Stimulated activated CD8-positive, alpha-beta memory T cell treated with anti-CD3 and anti-CD28 coated beads, Interleukin-2, amount 100 ng/mL, for 1 hour (primary cell): ENCODE data around the gene NRG2.

Source experiments
- DNase-seq, 2 donors: peaks; one replicate each; pipeline ENCODE4 v3.0.0-alpha.2; 2020; ENCODE audit warnings: low read depth in 2 of 2

NRG2 gene

GRCh38 chr5:140010798-140011197 lies 32.3 kb downstream of the NRG2 start:
- no peak for DNase-seq

- no peak for DNase-seq
Measured at GRCh38 chr5:140007311-140007710, 35.8 kb downstream of the NRG2 start.

GRCh38 chr5:140005145-140005591 lies 37.9 kb downstream of the NRG2 start:
- no peak for DNase-seq

GRCh38 chr5:140004174-140004573 lies 38.9 kb downstream of the NRG2 start:
- DNase-seq = no peak

- no peak for DNase-seq
Measured at GRCh38 chr5:140003519-140003918, 39.6 kb downstream of the NRG2 start.

- no peak for DNase-seq
Measured at GRCh38 chr5:140000332-140000731, 42.8 kb downstream of the NRG2 start.

GRCh38 chr5:139998837-139999236 lies 44.3 kb downstream of the NRG2 start:
- no peak for DNase-seq

- no peak for DNase-seq
Measured at GRCh38 chr5:139997276-139997675, 45.8 kb downstream of the NRG2 start.

- no peak for DNase-seq
Measured at GRCh38 chr5:139995929-139996328, 47.2 kb downstream of the NRG2 start.

GRCh38 chr5:139994234-139994633 lies 48.9 kb downstream of the NRG2 start:
- DNase-seq = no peak

- no peak for DNase-seq
Measured at GRCh38 chr5:139985733-139986132, 57.4 kb downstream of the NRG2 start.

GRCh38 chr5:139985290-139985689 lies 57.8 kb downstream of the NRG2 start:
- DNase-seq = no peak

- DNase-seq = no peak
Measured at GRCh38 chr5:139984816-139985215, 58.3 kb downstream of the NRG2 start.

GRCh38 chr5:139982975-139983240 lies 60.2 kb downstream of the NRG2 start:
- DNase-seq = no peak

GRCh38 chr5:139982157-139982974 lies 60.7 kb downstream of the NRG2 start:
- no peak for DNase-seq

- DNase-seq = no peak
Measured at GRCh38 chr5:139980765-139981164, 62.3 kb downstream of the NRG2 start.

- no peak for DNase-seq
Measured at GRCh38 chr5:139979943-139980342, 63.2 kb downstream of the NRG2 start.

GRCh38 chr5:139979518-139979917 lies 63.6 kb downstream of the NRG2 start:
- no peak for DNase-seq

- no peak for DNase-seq
Measured at GRCh38 chr5:139976703-139977102, 66.4 kb downstream of the NRG2 start.

- no peak for DNase-seq
Measured at GRCh38 chr5:139975942-139976341, 67.2 kb downstream of the NRG2 start.

GRCh38 chr5:139975306-139975705 lies 67.8 kb downstream of the NRG2 start:
- no peak for DNase-seq

- no peak for DNase-seq
Measured at GRCh38 chr5:139974661-139975060, 68.4 kb downstream of the NRG2 start.

- DNase-seq = no peak
Measured at GRCh38 chr5:139971202-139971725, 71.8 kb downstream of the NRG2 start.

- no peak for DNase-seq
Measured at GRCh38 chr5:139969318-139969717, 73.8 kb downstream of the NRG2 start.
